OCI-LY1 (cell line): ENCODE data around the gene CHADL.

Experiments
- EZH2 ChIP-seq: fragments of 200-600 bp; sonication (generic), shearing (Covaris generic); IDR thresholded peaks from 2 replicates; pipeline ENCODE4 v1.8.0; 2017; ENCODE audit warnings: borderline replicate concordance, mixed run types, mild to moderate bottlenecking, antibody characterized with exemption, low read length, moderate library complexity, mixed read lengths
- TF ChIP-seq, protein P1 (sequence below): fragments of 200-600 bp; sonication (generic), shearing (Covaris generic); IDR thresholded peaks from 2 replicates; pipeline ENCODE4 v1.5.1; 2017; ENCODE audit warnings: mild to moderate bottlenecking, antibody characterized with exemption, low read length, moderate library complexity, mixed read lengths

DNA sequence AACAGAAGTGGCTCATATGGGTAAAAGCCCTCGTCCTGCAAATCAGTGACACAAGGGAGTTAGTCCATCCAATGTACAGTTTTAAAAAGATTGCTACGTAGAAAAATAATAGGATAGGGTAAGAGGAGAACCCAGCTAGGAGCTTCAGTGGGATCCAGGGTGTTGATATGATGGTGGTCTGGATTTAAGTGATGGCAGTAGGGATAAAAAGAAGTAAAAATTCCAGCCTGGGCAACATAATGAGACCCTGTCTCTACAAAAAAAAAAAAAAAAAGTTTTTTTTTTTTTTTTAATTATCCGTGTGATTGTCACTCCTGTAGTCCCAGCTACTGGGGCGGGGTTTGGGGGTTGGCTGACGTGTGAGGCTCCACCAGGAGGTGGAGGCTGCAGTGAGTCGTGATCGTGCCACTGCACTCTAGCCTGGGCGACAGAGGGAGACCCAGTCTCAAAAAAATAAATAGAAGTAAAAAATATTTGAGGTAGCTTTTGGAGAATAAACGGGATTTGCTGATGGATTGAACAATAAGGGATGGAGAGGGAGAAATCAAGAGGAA, 42.6 kb downstream of the CHADL start:
- TF ChIP-seq, protein P1, sequence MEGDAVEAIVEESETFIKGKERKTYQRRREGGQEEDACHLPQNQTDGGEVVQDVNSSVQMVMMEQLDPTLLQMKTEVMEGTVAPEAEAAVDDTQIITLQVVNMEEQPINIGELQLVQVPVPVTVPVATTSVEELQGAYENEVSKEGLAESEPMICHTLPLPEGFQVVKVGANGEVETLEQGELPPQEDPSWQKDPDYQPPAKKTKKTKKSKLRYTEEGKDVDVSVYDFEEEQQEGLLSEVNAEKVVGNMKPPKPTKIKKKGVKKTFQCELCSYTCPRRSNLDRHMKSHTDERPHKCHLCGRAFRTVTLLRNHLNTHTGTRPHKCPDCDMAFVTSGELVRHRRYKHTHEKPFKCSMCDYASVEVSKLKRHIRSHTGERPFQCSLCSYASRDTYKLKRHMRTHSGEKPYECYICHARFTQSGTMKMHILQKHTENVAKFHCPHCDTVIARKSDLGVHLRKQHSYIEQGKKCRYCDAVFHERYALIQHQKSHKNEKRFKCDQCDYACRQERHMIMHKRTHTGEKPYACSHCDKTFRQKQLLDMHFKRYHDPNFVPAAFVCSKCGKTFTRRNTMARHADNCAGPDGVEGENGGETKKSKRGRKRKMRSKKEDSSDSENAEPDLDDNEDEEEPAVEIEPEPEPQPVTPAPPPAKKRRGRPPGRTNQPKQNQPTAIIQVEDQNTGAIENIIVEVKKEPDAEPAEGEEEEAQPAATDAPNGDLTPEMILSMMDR, result no peak
- no peak for TF ChIP-seq EZH2
